Measurements from ENCODE around the gene PGGHG. TPM values are rescaled to one million over a fixed set of nuclear protein-coding genes. Genes with fewer than 3 reads are reported as not detected.

PGGHG gene
- total and polyA plus RNA-seq, 2 of the 13 experiments (the other 11 are each of a cell fraction or from before 2014, with no cell fraction given): 5.9 to 14.8 TPM

GRCh38 chr11:250740-251299 lies 38.1 kb upstream of the PGGHG start:
- POLR2A ChIA-PET: interaction anchor here (1.0 to 1.2 kb wide), 4 partner anchors 10 to 105 kb away, joined by 3 to 4 read pairs (median 3); no protein-coding TSS in a partner anchor
- ATAC-seq (peak; percentile 84), DNase-seq (ENCODE audit: low spot score) (no peak), FAIRE-seq (peak; percentile 66)
- H3K79me2 ChIP-seq (ENCODE audit: insufficient read depth, low read length): no peaks in the 10 kb centered on the region
- H3K4me1 ChIP-seq (ENCODE audit: insufficient read depth, low read length): no peaks in the 10 kb centered on the region
- H3K27ac ChIP-seq (ENCODE audit: extremely low read length, insufficient read depth, low read length): no peak overlapping the region
- H2AFZ ChIP-seq (ENCODE audit: low read length): no peak overlapping the region
- BruUV-seq (replicated peaks): no TSS peak
- H3K9me3 ChIP-seq (ENCODE audit: low read length): no peaks in the 10 kb centered on the region
- H3K27me3 ChIP-seq (ENCODE audit: control insufficient read depth in 1 of 2, insufficient read depth in 2 of 2, low read length in 2 of 2): no peaks in the 10 kb centered on the region
- in situ Hi-C loops (cut with HindIII; ENCODE audit: extremely low pct_ligation_motif_present, low pct_unique_long_range_greater_than_20kb) (no loop called here), intact Hi-C loops (cut with micrococcal nuclease; ENCODE audit: unreplicated experiment) (no loop called here)
- no peak overlapping the region for H3K9ac ChIP-seq (ENCODE audit: insufficient read depth, low read depth, low read length)
- H4K20me1 ChIP-seq (ENCODE audit: insufficient read depth, low read length): no peaks in the 10 kb centered on the region
- CTCF ChIA-PET (ENCODE audit: low intra/inter-chr PET ratio, low total read pairs): no interaction called here
- H3K4me3 ChIP-seq (replicated peaks in 1 of 3; ENCODE audit: insufficient read depth in 1 of 3, low read depth in 2 of 3, low read length in 3 of 3): no peak overlapping the region
- no peak overlapping the region for H3K4me2 ChIP-seq (ENCODE audit: low read depth, low read length)
- 87% methylated on average over 10 of the region's 10 CpGs for WGBS (ENCODE audit: low lambda C conversion rate)
- peaks cover 30 to 57% of the 10 kb centered on the region in 2 experiments; a peak in 4 of 5 replicates for H3K36me3 ChIP-seq (replicated peaks in 1 of 2; ENCODE audit: control insufficient read depth in 1 of 2, insufficient read depth in 2 of 2, low read length in 2 of 2)
- no peak for TF ChIP-seq ZKSCAN1 (IDR thresholded peaks at IDR 0.05; ENCODE audit: low read length)
- no peak for TF ChIP-seq TRIM24 (CRISPR knock-in tag; IDR thresholded peaks at IDR 0.05)
- TF ChIP-seq PBX3 (CRISPR knock-in tag; IDR thresholded peaks at IDR 0.05; ENCODE audit: borderline replicate concordance): no peak
- no peak for TF ChIP-seq LCORL (IDR thresholded peaks at IDR 0.05)
- TF ChIP-seq LCORL (CRISPR knock-in tag; IDR thresholded peaks at IDR 0.05): 0 out of 2 replicates have a peak, but pooled peaks have one; percentile 17
- 0 out of 2 replicates have a peak, but pooled peaks have one; percentile 27 for TF ChIP-seq RAD21 (CRISPR knock-in tag; IDR thresholded peaks at IDR 0.05)
- no peak for TF ChIP-seq NR2F2 (IDR thresholded peaks at IDR 0.05; ENCODE audit: borderline replicate concordance, low read depth)
- no peak for TF ChIP-seq ZBTB1 (CRISPR knock-in tag; IDR thresholded peaks at IDR 0.05; ENCODE audit: borderline replicate concordance)
- TF ChIP-seq ZNF580 (CRISPR knock-in tag; IDR thresholded peaks at IDR 0.05; ENCODE audit: borderline replicate concordance, low read depth): no peak
- TF ChIP-seq SKIL (CRISPR knock-in tag; IDR thresholded peaks at IDR 0.05; ENCODE audit: borderline replicate concordance): no peak
- TF ChIP-seq ZBTB4 (CRISPR knock-in tag; IDR thresholded peaks at IDR 0.05; ENCODE audit: borderline replicate concordance): no peak
- no peak for TF ChIP-seq ZNF232 (CRISPR knock-in tag; IDR thresholded peaks at IDR 0.05; ENCODE audit: borderline replicate concordance)
- no peak for TF ChIP-seq REST (IDR thresholded peaks at IDR 0.05; ENCODE audit: borderline replicate concordance in 1 of 2, low read depth in 1 of 2, low read length in 2 of 2)
